Activated effector memory CD4-positive, alpha-beta T cell treated with Interleukin-2 at 50 U/mL for 16 hours (primary cell): ENCODE measurements around the gene LTBP4.
"Not testable (repeated sequence)": the region's sequence is repeated elsewhere in the genome, so short reads cannot be mapped to it uniquely, and the experiment has no call there.

Experiments
- DNase-seq: peaks from one replicate; pipeline ENCODE4 v3.0.0-alpha.2; 2020

Gene LTBP4

GRCh38 chr19:40578442-40578908 is 22.7 kb upstream of the LTBP4 start:
- no peak for DNase-seq

- no peak for DNase-seq
Measured at GRCh38 chr19:40580619-40581018, 20.6 kb upstream of the LTBP4 start.

- DNase-seq = no peak
Measured at GRCh38 chr19:40581531-40581930, 19.6 kb upstream of the LTBP4 start.

- DNase-seq = no peak
Measured at GRCh38 chr19:40582467-40582866, 18.7 kb upstream of the LTBP4 start.

- no peak for DNase-seq
Measured at GRCh38 chr19:40583283-40583682, 17.9 kb upstream of the LTBP4 start.

- no peak for DNase-seq
Measured at GRCh38 chr19:40584007-40584406, 17.2 kb upstream of the LTBP4 start.

- DNase-seq = no peak
Measured at GRCh38 chr19:40585241-40585981, 15.8 kb upstream of the LTBP4 start.

- DNase-seq = no peak
Measured at GRCh38 chr19:40585982-40586422, 15.2 kb upstream of the LTBP4 start.

GRCh38 chr19:40586611-40587010 is 14.6 kb upstream of the LTBP4 start:
- no peak for DNase-seq

GRCh38 chr19:40588110-40588854 is 12.9 kb upstream of the LTBP4 start:
- DNase-seq = no peak

GRCh38 chr19:40588926-40589569 is 12.1 kb upstream of the LTBP4 start:
- DNase-seq = no peak

GRCh38 chr19:40589591-40590429 is 11.4 kb upstream of the LTBP4 start:
- no peak for DNase-seq

GRCh38 chr19:40590464-40591265 is 10.5 kb upstream of the LTBP4 start:
- DNase-seq = no peak

- not testable (repeated sequence) for DNase-seq
Measured at GRCh38 chr19:40591724-40592123, 9.4 kb upstream of the LTBP4 start.

GRCh38 chr19:40592170-40592569 is 9.0 kb upstream of the LTBP4 start:
- no peak for DNase-seq

- no peak for DNase-seq
Measured at GRCh38 chr19:40594255-40594654, 6.9 kb upstream of the LTBP4 start.

- no peak for DNase-seq
Measured at GRCh38 chr19:40594657-40595091, 6.5 kb upstream of the LTBP4 start.

- DNase-seq = no peak
Measured at GRCh38 chr19:40596608-40597328, 4.4 kb upstream of the LTBP4 start.

- DNase-seq = no peak
Measured at GRCh38 chr19:40597329-40597838, 3.8 kb upstream of the LTBP4 start.

GRCh38 chr19:40598121-40598917 is 2.9 kb upstream of the LTBP4 start:
- peak; percentile 73 for DNase-seq
